Uterus (tissue), 4 donors: ENCODE data around the gene ERC2. TPM values are rescaled to one million over a fixed set of nuclear protein-coding genes. Genes with fewer than 3 reads are reported as not detected.
"Not testable (repeated sequence)": the region's sequence is repeated elsewhere in the genome, so short reads cannot be mapped to it uniquely, and the experiment has no call there.

ENCODE experiments used
- DNase-seq, 2 donors: peaks; one replicate each; pipeline ENCODE4 v3.0.0-alpha.2; 2019 to 2020
- H3K27ac ChIP-seq, 2 donors: fragments of 200-600 bp; sonication (generic); 1 replicate in 1 of 2; 2 replicates in 1 of 2; pipeline ENCODE4 v1.5.1; 2016 to 2018
- H3K27me3 ChIP-seq, 2 donors: fragments of 200-600 bp; sonication (generic); one replicate each; pipeline ENCODE4 v1.5.1; 2018 to 2019; ENCODE audit warnings: control low read depth in 1 of 2
- H3K36me3 ChIP-seq, 2 donors: fragments of 200-600 bp; sonication (generic); one replicate each; pipeline ENCODE4 v1.5.1; 2019; ENCODE audit warnings: control low read depth in 1 of 2
- H3K4me1 ChIP-seq, 2 donors: fragments of 200-600 bp; sonication (generic); one replicate each; pipeline ENCODE4 v1.5.1; 2018 to 2019; ENCODE audit warnings: control low read depth in 1 of 2
- H3K4me3 ChIP-seq, 2 donors: fragments of 200-600 bp; sonication (generic); 1 replicate in 1 of 2; 2 replicates in 1 of 2; pipeline ENCODE4 v1.5.1; 2018 to 2019; ENCODE audit warnings: mild to moderate bottlenecking in 1 of 2
- H3K9me3 ChIP-seq, 2 donors: fragments of 200-600 bp; sonication (generic); one replicate each; pipeline ENCODE4 v1.5.1; 2019; ENCODE audit warnings: control low read depth in 1 of 2
- POLR2A ChIP-seq, 2 donors: fragments of 450-650 bp; IDR thresholded peaks; one replicate each; pipeline ENCODE4 v1.6.1; 2016; ENCODE audit warnings: antibody characterized with exemption in 2 of 2, mild to moderate bottlenecking in 1 of 2, moderate library complexity in 1 of 2
- intact Hi-C: fragments of 100-400 bp; cut with DNase I; formaldehyde crosslinking; loops from one replicate; pipeline ENCODE4 v1.15.1; 2023; ENCODE audit warnings: low total_unique reads
- total RNA-seq, 4 donors: library from RNA; depleted of rRNA in 3 of 4; stranded (reverse); fragments of >200 nt in 3 of 4; gene quantifications; one replicate each; pipeline versions ENCODE4 v1.1.0 to v1.2.4, GENCODE V29; 2014 to 2023
- TF ChIP-seq, protein P1 (sequence below), 4 experiments: fragments of 200-600 bp in 2 of 4; fragments of 450-650 bp in 2 of 4; sonication (generic) in 2 of 4; IDR thresholded peaks; one replicate each; pipeline ENCODE4 v1.5.1; 2016 to 2019; ENCODE audit warnings: antibody characterized with exemption in 4 of 4, mild to moderate bottlenecking in 2 of 4, moderate library complexity in 1 of 4
- donor health status: DM: yes; HTN: yes; CAD: no.

The ERC2 gene
- total RNA-seq = 1 to 10 TPM in 2 of 4 donors, not detected in 2; 1.7 to 5.5 TPM

DNA sequence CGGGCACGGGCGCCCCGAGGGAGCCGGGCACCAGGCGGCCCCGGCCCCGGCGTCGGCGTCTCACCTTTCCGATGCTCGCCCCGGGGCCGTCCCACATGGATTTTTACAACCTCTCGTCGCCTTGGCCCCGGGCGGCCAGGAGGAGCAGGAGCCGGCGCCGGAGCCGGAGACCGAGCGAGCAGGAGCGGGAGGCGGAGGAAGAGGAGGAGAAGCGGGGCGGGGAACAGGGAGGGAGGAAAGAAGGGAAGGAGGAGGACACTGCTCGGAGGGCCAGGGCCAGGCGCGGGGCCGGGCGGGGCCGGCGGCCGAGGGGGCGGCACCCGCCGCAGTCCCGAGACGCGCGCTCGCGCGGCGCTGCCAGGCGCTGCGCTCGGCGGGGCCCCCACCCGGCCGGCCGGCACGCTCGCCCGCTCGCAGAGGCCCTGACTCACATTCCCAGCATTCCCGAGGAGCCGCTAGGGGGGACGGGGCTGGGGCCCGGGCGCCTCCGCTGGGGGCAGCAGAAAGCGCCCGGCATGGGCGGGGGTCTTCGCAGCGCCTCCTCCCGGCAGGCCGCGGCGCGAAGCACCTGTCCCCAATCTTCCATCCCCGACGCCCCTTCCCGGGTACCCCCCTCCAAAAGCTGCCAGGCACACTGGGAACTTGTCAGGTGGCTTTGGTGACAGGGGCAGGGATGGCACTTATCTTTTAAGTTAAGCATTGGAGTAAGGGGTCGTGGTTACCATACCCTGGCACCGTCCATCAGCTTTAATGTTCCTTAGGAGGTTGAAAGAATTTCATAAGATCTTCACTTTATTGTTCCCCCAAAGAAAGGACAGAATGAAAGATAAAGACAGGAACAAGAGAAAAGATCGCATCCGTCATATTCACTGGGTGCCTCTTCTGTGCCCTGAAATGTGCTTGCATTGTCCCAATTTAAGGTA, at the start of gene ERC2:
ERC2 (minus strand) TSS at position 284 of the 923 bp plus-strand sequence.
- Histone ChIP-seq H3K36me3 (no peaks in the 10 kb centered on the region), H3K4me1 (peaks cover 0 to 5% of the 10 kb centered on the region in 2 donors), H3K27ac (no peak within 1 kb of the TSS), H3K4me3 (peak within 1 kb of the TSS; percentile 28 to 36), H3K9me3 (no peaks in the 10 kb centered on the region), H3K27me3 (no peaks in the 10 kb centered on the region)
- TF ChIP-seq, protein P1, sequence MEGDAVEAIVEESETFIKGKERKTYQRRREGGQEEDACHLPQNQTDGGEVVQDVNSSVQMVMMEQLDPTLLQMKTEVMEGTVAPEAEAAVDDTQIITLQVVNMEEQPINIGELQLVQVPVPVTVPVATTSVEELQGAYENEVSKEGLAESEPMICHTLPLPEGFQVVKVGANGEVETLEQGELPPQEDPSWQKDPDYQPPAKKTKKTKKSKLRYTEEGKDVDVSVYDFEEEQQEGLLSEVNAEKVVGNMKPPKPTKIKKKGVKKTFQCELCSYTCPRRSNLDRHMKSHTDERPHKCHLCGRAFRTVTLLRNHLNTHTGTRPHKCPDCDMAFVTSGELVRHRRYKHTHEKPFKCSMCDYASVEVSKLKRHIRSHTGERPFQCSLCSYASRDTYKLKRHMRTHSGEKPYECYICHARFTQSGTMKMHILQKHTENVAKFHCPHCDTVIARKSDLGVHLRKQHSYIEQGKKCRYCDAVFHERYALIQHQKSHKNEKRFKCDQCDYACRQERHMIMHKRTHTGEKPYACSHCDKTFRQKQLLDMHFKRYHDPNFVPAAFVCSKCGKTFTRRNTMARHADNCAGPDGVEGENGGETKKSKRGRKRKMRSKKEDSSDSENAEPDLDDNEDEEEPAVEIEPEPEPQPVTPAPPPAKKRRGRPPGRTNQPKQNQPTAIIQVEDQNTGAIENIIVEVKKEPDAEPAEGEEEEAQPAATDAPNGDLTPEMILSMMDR (IDR thresholded peaks at IDR 0.05) = no peak
- TF ChIP-seq POLR2A (IDR thresholded peaks at IDR 0.05) = no peak
- intact Hi-C loops = no loop called here
- peak in 1 of 2 donors; percentile 14 for DNase-seq

DNA sequence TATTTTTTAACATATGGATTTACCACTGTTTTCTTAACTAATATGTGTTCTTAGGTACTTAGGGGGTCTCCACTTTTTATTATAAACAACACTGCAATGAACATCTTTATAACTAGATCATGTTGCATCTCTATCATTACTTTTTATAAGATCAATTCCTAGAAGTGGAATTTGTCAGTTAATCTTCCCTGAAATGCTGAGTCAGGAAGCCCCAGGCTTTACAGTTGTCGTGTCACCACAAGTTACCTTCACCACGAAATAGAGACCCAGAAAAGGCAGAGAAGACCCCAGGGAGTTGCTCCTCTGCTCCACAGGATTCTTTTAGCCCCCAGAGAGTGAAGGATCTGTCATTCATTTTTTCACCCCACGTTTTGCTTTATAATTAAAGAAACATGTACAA, 34.5 kb upstream of the ERC2 start:
- Histone ChIP-seq H3K36me3 (no peaks in the 10 kb centered on the region), H3K27ac (no peak overlapping the region), H3K9me3 (no peaks in the 10 kb centered on the region), H3K4me3 (no peak overlapping the region), H3K4me1 (no peaks in the 10 kb centered on the region), H3K27me3 (no peaks in the 10 kb centered on the region)
- no peak for TF ChIP-seq POLR2A (IDR thresholded peaks at IDR 0.05)
- TF ChIP-seq, protein P1 (IDR thresholded peaks at IDR 0.05) = no peak
- no peak for DNase-seq
- intact Hi-C loops = no loop called here

DNA sequence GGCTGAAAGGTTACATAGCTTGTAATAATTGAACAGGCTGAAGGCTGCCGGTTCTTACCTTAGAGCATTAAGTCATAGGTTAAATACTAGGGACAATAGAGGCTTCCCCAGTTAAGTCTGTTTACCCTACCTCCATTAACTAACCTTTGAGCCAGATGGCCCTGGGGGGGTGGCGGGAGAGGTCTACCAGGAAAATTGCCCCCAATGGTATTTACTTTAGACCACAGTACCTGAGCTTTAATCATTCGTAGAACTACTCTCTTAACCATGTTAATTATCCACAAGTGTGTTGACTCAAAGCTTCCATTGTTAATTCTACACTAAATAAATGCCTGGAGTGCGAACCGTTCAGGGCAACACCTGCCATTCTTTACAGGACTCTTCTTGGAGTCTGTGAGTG, 28.1 kb upstream of the ERC2 start:
- H3K4me1 ChIP-seq, H3K9me3 ChIP-seq, H3K27ac ChIP-seq, H3K27me3 ChIP-seq, intact Hi-C loops, DNase-seq, H3K4me3 ChIP-seq, H3K36me3 ChIP-seq: not testable (repeated sequence)

DNA sequence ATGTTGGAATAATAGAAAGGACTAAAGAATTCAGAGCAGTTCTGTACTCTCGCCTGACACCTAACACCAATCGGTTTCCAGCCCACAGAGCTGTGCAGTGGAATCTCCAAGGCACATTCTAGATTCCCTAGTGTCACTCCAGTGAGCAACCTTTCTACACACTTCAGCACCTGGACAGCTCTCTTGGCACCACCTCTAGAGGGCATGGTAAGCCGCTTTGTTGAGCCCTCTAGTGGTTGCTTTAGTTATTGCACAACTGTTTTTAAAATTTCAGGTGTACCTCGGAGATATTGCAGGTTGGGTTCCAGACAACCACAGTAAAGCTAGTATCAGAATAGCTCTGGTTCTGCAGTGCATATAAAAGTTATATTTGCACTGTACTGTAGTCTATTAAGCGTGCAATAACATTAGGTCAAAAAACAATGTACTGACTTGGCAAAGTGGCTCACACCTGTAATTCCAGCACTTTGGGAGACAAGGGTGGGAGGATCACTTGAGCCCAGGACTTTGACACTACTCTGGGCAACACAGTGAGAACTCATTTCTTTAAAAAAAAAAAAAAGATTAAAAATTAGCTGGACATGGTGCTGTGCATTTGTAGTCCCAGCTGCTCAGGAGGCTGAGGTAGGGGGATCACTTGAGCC, 26.5 kb upstream of the ERC2 start:
- TF ChIP-seq POLR2A (IDR thresholded peaks at IDR 0.05) = no peak
- TF ChIP-seq, protein P1 (IDR thresholded peaks at IDR 0.05) = peak; percentile 73 to 83 (median 76)
- intact Hi-C loops = no loop called here
- no peak overlapping the region for H3K27ac ChIP-seq
- peak; percentile 55 to 63 for DNase-seq
- H3K4me1 ChIP-seq = no peaks in the 10 kb centered on the region
- no peaks in the 10 kb centered on the region for H3K27me3 ChIP-seq
- no peaks in the 10 kb centered on the region for H3K36me3 ChIP-seq
- H3K9me3 ChIP-seq = no peaks in the 10 kb centered on the region
- H3K4me3 ChIP-seq = no peak overlapping the region

DNA sequence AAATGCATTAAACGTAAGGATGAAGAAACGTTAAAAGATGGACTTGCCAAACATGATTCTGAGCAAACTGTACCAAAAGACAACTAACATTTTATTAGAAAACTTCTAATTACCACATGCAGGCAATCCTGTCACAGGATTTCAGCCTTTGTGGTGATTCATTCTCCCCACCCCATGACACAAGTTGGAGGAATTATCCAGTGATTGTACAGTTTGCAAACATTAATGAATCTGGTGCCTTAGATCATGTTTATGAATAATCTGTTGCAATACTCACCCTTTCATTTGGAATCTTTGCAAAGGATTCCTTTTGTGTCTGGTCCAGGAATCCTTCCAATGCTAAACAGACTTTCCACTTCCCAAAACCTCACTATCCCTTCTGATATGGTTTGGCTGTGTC, 23.3 kb upstream of the ERC2 start:
- Histone ChIP-seq H3K27me3 (no peaks in the 10 kb centered on the region), H3K4me3 (no peak overlapping the region), H3K27ac (no peak overlapping the region), H3K36me3 (no peaks in the 10 kb centered on the region), H3K4me1 (no peaks in the 10 kb centered on the region), H3K9me3 (no peaks in the 10 kb centered on the region)
- no peak for DNase-seq
- intact Hi-C loops = no loop called here
- TF ChIP-seq POLR2A (IDR thresholded peaks at IDR 0.05) = no peak
- TF ChIP-seq, protein P1 (IDR thresholded peaks at IDR 0.05) = no peak
